Ishikawa (cell line): Measurements from ENCODE around the gene HAPLN3.

Source experiments
- CEBPB ChIP-seq: IDR thresholded peaks from 2 replicates; pipeline ENCODE4 v1.6.1; 2012
- EP300 ChIP-seq: IDR thresholded peaks from 2 replicates; pipeline ENCODE4 v1.6.1; 2012; ENCODE audit warnings: borderline replicate concordance
- TF ChIP-seq, protein P1 (sequence below): IDR thresholded peaks from 2 replicates; pipeline ENCODE4 v1.6.1; 2012

DNA sequence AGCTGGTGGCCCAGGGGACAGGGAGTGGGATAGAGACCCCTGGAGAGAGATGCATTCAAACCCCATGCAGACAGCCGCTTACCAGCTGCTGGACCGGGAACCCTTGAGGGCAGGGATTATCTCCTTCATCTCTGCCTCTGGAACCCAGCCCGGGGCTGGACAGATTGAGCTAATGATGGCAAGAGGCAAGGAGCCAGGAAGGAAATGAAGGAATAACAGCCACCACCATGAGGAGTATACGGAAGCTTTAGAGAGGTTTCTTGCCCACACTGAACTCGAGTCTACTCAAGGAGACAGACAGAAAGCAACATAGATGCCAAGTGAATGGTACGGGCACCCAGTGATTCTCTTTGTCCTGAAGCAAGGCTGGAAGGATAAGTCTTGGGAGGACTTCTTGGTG, 23.2 kb downstream of the HAPLN3 start:
- no peak for TF ChIP-seq CEBPB
- TF ChIP-seq, protein P1, sequence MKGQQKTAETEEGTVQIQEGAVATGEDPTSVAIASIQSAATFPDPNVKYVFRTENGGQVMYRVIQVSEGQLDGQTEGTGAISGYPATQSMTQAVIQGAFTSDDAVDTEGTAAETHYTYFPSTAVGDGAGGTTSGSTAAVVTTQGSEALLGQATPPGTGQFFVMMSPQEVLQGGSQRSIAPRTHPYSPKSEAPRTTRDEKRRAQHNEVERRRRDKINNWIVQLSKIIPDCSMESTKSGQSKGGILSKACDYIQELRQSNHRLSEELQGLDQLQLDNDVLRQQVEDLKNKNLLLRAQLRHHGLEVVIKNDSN = no peak
- no peak for TF ChIP-seq EP300
